ENCODE results near the gene SPTLC1.
"Not testable (repeated sequence)": the region's sequence is repeated elsewhere in the genome, so short reads cannot be mapped to it uniquely, and the experiment has no call there.

Gene SPTLC1

GRCh38 chr9:92146610-92147009 lies 31.4 kb upstream of the SPTLC1 start:
- Histone ChIP-seq H3K27ac (ENCODE audit: low read length) (no peak overlapping the region), H3K9me3 (ENCODE audit: insufficient read depth, low read length) (no peaks in the 10 kb centered on the region), H3K4me3 (ENCODE audit: low read length) (no peak overlapping the region), H3K27me3 (ENCODE audit: low read depth, low read length) (no peaks in the 10 kb centered on the region), H3K79me2 (ENCODE audit: low read length) (no peaks in the 10 kb centered on the region), H3K4me1 (ENCODE audit: low read length) (peaks cover 3% of the 10 kb centered on the region; the same call in 1 of the 2 replicates), H3K36me3 (replicated peaks; ENCODE audit: low read depth, low read length) (no peaks in the 10 kb centered on the region), H3K4me2 (ENCODE audit: low read length) (no peak overlapping the region), H3K9ac (ENCODE audit: low read length) (no peak overlapping the region), H4K20me1 (ENCODE audit: insufficient read depth, low read length) (no peaks in the 10 kb centered on the region), H2AFZ (ENCODE audit: low read depth, low read length) (no peak overlapping the region)
- TF ChIP-seq, protein P1, sequence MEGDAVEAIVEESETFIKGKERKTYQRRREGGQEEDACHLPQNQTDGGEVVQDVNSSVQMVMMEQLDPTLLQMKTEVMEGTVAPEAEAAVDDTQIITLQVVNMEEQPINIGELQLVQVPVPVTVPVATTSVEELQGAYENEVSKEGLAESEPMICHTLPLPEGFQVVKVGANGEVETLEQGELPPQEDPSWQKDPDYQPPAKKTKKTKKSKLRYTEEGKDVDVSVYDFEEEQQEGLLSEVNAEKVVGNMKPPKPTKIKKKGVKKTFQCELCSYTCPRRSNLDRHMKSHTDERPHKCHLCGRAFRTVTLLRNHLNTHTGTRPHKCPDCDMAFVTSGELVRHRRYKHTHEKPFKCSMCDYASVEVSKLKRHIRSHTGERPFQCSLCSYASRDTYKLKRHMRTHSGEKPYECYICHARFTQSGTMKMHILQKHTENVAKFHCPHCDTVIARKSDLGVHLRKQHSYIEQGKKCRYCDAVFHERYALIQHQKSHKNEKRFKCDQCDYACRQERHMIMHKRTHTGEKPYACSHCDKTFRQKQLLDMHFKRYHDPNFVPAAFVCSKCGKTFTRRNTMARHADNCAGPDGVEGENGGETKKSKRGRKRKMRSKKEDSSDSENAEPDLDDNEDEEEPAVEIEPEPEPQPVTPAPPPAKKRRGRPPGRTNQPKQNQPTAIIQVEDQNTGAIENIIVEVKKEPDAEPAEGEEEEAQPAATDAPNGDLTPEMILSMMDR (IDR thresholded peaks at IDR 0.05; ENCODE audit: low read depth, low read length) = no peak

DNA sequence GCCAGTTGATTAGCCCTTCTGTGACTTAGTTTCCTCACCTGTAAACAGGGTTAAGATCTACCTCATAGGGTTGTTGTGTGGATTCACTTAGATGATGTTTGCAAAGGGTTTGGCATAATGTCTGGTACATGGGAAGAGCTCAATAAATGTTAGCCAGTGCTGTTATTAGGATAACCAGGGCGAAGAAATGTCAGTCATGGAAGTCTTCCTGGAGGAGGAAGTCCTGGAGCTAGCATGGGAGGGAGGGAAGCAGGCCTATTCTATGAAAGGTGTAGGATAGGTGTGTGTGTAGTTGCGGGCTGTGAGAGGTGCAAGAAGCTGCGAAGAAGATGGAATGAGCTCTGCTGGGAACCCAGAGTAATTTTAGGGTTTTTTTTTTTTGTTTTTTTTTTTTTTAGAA lies 30.6 kb upstream of the SPTLC1 start:
- not testable (repeated sequence) for H3K27me3 ChIP-seq (ENCODE audit: low read depth, low read length); H2AFZ ChIP-seq (ENCODE audit: low read depth, low read length); H4K20me1 ChIP-seq (ENCODE audit: insufficient read depth, low read length); H3K36me3 ChIP-seq (replicated peaks; ENCODE audit: low read depth, low read length); H3K79me2 ChIP-seq (ENCODE audit: low read length); H3K9me3 ChIP-seq (ENCODE audit: insufficient read depth, low read length); H3K4me2 ChIP-seq (ENCODE audit: low read length); H3K4me3 ChIP-seq (ENCODE audit: low read length); H3K9ac ChIP-seq (ENCODE audit: low read length); H3K4me1 ChIP-seq (ENCODE audit: low read length); H3K27ac ChIP-seq (ENCODE audit: low read length)

GRCh38 chr9:92142329-92142728 lies 27.1 kb upstream of the SPTLC1 start:
- no peak overlapping the region for H2AFZ ChIP-seq (ENCODE audit: low read depth, low read length)
- H3K79me2 ChIP-seq (ENCODE audit: low read length) = no peaks in the 10 kb centered on the region
- H3K4me1 ChIP-seq (ENCODE audit: low read length) = peaks cover 7% of the 10 kb centered on the region
- H3K4me2 ChIP-seq (ENCODE audit: low read length) = no peak overlapping the region
- 0 out of 2 replicates have a peak, but pooled peaks cover 4% of the 10 kb centered on the region for H3K27me3 ChIP-seq (ENCODE audit: low read depth, low read length)
- H3K27ac ChIP-seq (ENCODE audit: low read length) = no peak overlapping the region
- no peak overlapping the region for H3K4me3 ChIP-seq (ENCODE audit: low read length)
- H3K36me3 ChIP-seq (replicated peaks; ENCODE audit: low read depth, low read length) = no peaks in the 10 kb centered on the region
- TF ChIP-seq, protein P1 (IDR thresholded peaks at IDR 0.05; ENCODE audit: low read depth, low read length) = no peak
- TF ChIP-seq EZH2phosphoT487 (IDR thresholded peaks at IDR 0.05; ENCODE audit: low read depth) = no peak
- H3K9me3 ChIP-seq (ENCODE audit: insufficient read depth, low read length) = no peaks in the 10 kb centered on the region
- no peak overlapping the region for H3K9ac ChIP-seq (ENCODE audit: low read length)
- no peaks in the 10 kb centered on the region for H4K20me1 ChIP-seq (ENCODE audit: insufficient read depth, low read length)

DNA sequence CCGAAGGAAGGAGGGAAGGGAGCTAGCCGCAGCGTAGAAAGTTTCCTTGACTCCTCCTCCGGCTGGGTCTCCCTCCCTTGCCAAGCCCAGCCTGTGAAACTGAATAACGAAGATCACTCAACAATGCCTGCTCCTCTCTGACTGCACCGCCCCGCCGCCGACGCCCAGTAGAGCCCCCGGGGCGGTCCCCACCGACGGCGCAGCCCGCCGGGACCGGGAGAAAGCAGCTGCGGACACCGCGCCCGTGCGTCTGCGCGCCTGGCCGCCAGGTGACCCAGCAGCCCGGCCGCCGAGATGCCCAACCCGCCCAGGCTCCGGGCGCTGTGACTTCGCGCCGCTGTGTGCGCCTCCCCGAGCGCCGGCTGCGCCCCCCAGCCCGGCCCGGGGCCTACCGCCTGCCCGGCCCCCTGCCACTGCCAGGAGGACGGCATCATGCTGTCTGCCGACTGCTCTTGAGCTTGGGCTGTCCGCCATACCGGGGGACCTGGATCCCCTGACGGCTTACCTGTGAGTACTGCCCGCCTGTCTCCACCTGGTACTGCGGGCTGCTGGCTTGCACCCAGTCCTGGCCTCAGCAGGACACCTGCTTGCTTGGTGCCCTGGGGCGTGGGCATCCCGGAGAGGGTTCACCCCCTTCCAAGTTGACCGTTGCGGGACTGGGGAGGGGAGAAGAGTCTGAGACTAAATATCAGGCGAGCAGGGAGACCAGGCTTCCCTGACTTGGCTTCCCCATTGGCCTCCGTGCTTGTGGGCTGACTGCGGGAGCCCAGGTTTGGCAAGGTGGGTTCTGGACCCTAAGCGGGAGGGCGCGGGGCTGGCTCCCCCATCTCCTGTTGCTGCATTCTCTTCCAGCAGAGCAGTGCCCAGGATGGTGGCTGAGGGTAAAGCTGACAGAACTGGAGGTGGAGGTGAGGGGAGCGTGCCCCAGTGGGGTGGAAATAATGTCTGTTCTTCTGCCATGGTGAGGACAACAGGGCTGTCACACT lies 26.2 kb upstream of the SPTLC1 start:
- peaks cover 5% of the 10 kb centered on the region for H3K4me1 ChIP-seq (ENCODE audit: low read length)
- H3K9ac ChIP-seq (ENCODE audit: low read length) = no peak overlapping the region
- H3K9me3 ChIP-seq (ENCODE audit: insufficient read depth, low read length) = no peaks in the 10 kb centered on the region
- no peaks in the 10 kb centered on the region for H3K36me3 ChIP-seq (replicated peaks; ENCODE audit: low read depth, low read length)
- H3K27ac ChIP-seq (ENCODE audit: low read length) = no peak overlapping the region
- no peaks in the 10 kb centered on the region for H3K79me2 ChIP-seq (ENCODE audit: low read length)
- H3K4me2 ChIP-seq (ENCODE audit: low read length) = no peak overlapping the region; the same call in 1 of the 2 replicates
- H3K4me3 ChIP-seq (ENCODE audit: low read length) = no peak overlapping the region
- H3K27me3 ChIP-seq (ENCODE audit: low read depth, low read length) = 0 out of 2 replicates have a peak, but pooled peaks cover 4% of the 10 kb centered on the region
- H2AFZ ChIP-seq (ENCODE audit: low read depth, low read length) = no peak overlapping the region
- H4K20me1 ChIP-seq (ENCODE audit: insufficient read depth, low read length) = no peaks in the 10 kb centered on the region
- no peak for TF ChIP-seq EZH2phosphoT487 (IDR thresholded peaks at IDR 0.05; ENCODE audit: low read depth)
- TF ChIP-seq, protein P1 (IDR thresholded peaks at IDR 0.05; ENCODE audit: low read depth, low read length) = no peak

Data from OCI-LY3 (cell line).